Middle frontal gyrus (tissue), 1 donor: ENCODE results near the gene ACOT6.
"Not testable (repeated sequence)": the region's sequence is repeated elsewhere in the genome, so short reads cannot be mapped to it uniquely, and the experiment has no call there.

Experiments used
- DNase-seq: peaks from one replicate; pipeline ENCODE4 v3.0.0-alpha.2; 2015; ENCODE audit warnings: low spot score; ENCODE audit errors: extremely low spot score

The ACOT6 gene

GRCh38 chr14:73644531-73645247 lies 32.4 kb downstream of the ACOT6 start, which contains the start of gene DNAL1:
Gene DNAL1 (plus strand): TSS chr14:73644986. CDS start chr14:73645040, 54 bp downstream.
- DNase-seq: peak; percentile 84

GRCh38 chr14:73645248-73645610 lies 32.9 kb downstream of the ACOT6 start:
- DNase-seq: no peak

DNA sequence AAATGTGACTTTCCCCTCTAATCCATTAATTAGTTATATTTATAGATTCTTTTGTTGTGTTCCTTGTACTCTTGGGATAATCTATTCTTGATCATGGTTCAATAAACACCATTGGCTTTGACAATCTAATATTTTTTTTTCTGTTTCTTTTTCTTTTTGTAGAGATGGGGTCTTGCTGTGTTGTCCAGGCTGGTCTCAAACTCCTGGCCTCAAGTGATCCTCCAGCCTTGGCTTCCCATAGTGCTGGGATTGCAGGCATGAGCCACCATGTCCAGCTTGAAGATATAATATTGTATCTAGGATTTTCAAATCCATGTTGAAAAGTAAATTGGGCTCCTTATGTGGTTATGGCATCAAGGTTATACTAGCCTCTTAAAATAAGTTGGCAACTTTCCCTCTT lies 38.7 kb downstream of the ACOT6 start:
- no peak for DNase-seq

DNA sequence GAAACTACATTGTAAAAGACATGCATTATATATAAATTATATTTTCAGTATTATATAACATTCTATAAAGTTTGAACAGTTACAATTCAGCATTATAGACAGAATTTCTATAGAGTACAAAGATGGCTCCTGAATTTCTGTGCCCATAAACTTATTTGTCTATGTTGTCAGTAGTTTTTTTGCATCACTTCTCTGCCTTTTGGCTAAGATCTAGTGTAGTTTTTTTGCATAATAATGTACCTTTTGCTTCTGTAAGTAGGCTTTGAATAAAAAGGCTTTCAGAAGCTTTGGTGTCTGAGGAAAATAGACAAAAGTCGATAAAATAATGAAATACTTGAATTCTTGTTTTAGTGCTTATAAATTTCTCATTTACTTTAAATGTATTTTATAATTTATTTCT lies 43.5 kb downstream of the ACOT6 start:
- no peak for DNase-seq

GRCh38 chr14:73659202-73659601 lies 46.9 kb downstream of the ACOT6 start:
- not testable (repeated sequence) for DNase-seq

DNA sequence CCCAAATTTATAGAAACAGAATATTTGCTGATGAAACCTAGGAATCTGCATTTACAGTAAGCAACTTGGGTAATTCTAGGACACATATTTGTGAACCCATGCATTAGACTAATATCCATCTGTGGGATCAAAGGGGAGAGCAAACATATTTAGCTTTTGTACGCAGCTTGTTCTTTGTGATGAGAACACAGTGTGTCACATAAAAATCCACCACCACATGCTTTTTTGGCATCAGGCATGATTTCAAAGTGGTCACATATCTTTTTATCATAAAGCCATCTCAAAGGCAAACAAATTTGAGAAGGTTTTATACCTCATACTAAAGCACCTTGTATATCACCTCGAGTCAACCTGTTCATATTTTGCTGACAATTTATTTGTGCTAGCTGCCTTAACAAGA lies 48.2 kb downstream of the ACOT6 start:
- no peak for DNase-seq

- DNase-seq: no peak
These were observed 49.6 kb downstream of the ACOT6 start for GRCh38 chr14:73661872-73662271.

DNA sequence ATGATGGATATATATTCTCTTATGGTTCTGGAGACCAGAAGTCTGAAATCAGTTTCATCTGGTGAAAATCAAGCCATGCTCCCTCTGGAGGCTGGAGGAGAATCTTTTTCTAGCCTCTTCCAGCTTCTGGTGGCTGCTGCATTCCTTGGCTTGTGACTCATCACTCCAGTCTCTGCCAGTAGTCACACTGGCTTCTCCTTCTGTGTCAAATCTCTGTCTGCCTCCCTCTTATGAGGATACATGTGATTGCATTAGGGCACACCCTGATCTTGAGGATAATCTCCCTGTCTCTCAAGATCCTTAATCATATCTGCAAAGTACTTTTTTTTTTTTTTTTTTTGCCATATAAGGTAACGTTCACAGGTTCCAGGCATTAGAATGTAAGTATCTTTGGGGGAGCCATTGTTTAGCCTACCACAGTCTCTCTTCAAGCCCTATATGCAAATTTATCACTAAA lies 50.2 kb downstream of the ACOT6 start:
- DNase-seq: no peak

- no peak for DNase-seq
These were observed 51.4 kb downstream of the ACOT6 start for GRCh38 chr14:73663548-73664212.

DNA sequence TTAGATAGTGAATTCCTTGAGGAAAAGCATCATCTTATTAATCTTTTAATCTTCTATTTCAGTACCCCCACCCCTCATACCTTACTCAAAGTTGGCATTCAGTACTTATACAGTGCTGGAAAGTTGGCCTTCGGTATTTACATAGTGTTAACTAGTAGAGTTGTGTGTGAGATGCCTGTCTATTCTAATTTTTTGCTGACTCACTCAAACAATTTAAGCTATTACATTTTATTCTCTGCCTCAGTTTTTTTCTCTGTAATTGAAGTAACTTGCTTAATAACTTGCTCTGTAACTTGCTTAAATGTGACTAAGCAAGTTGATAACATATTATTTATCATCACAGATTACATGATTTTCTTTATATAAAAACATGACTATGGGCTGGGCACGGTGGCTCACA lies 52.8 kb downstream of the ACOT6 start:
- DNase-seq: no peak

DNA sequence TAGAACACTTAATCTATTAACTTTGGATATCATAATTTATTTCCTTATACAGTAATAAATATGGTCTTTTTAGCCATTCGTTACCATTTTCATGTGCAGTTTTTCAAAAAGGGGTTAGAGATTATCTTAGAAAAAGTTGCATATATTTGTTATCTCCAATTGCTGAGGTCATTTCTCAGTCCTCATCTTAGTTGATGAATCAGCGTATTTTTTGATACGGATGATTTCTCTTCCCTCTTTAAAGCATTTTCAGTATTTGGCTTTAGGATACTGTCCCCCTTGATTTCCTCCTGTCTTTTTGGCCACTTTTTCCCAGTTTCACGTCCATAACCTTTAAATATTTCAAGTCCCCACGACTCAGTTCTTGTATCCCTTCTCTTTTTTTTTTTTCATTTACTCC lies 54.3 kb downstream of the ACOT6 start:
- no peak for DNase-seq

- DNase-seq: no peak
These were observed 55.5 kb downstream of the ACOT6 start for GRCh38 chr14:73667854-73668253.
